GM13977 (cell line): ENCODE results near the gene SERPINE1.

Experiments
- DNase-seq: peaks from one replicate; pipeline ENCODE4 v3.0.0; 2012; ENCODE audit warnings: low spot score
- in situ Hi-C: fragments of 300-500 bp; cut with MboI; formaldehyde crosslinking; loops from one replicate; pipeline ENCODE4 v1.12.0; 2022; ENCODE audit warnings: low sequenced_read_pairs, low pct_unique_long_range_greater_than_20kb, mixed read lengths, inconsistent platforms; ENCODE audit not compliant: unreplicated experiment
- TF ChIP-seq, protein P1 (sequence below): IDR thresholded peaks from 2 replicates; pipeline ENCODE4 v1.5.1; 2012; ENCODE audit warnings: mild to moderate bottlenecking, control low read depth; ENCODE audit not compliant: insufficient read depth; ENCODE audit errors: extremely low read depth, missing control alignments

Gene SERPINE1

GRCh38 chr7:101133621-101134398, 6.9 kb downstream of the SERPINE1 start:
- in situ Hi-C loops: no loop called here
- TF ChIP-seq, protein P1, sequence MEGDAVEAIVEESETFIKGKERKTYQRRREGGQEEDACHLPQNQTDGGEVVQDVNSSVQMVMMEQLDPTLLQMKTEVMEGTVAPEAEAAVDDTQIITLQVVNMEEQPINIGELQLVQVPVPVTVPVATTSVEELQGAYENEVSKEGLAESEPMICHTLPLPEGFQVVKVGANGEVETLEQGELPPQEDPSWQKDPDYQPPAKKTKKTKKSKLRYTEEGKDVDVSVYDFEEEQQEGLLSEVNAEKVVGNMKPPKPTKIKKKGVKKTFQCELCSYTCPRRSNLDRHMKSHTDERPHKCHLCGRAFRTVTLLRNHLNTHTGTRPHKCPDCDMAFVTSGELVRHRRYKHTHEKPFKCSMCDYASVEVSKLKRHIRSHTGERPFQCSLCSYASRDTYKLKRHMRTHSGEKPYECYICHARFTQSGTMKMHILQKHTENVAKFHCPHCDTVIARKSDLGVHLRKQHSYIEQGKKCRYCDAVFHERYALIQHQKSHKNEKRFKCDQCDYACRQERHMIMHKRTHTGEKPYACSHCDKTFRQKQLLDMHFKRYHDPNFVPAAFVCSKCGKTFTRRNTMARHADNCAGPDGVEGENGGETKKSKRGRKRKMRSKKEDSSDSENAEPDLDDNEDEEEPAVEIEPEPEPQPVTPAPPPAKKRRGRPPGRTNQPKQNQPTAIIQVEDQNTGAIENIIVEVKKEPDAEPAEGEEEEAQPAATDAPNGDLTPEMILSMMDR: no peak
- no peak for DNase-seq

GRCh38 chr7:101134399-101134980, 7.6 kb downstream of the SERPINE1 start:
- in situ Hi-C loops: no loop called here

DNA sequence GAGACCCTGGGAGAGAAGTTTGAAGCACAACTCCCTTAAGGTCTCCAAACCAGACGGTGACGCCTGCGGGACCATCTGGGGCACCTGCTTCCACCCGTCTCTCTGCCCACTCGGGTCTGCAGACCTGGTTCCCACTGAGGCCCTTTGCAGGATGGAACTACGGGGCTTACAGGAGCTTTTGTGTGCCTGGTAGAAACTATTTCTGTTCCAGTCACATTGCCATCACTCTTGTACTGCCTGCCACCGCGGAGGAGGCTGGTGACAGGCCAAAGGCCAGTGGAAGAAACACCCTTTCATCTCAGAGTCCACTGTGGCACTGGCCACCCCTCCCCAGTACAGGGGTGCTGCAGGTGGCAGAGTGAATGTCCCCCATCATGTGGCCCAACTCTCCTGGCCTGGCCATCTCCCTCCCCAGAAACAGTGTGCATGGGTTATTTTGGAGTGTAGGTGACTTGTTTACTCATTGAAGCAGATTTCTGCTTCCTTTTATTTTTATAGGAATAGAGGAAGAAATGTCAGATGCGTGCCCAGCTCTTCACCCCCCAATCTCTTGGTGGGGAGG, 10.8 kb downstream of the SERPINE1 start:
- DNase-seq: no peak
- in situ Hi-C loops: no loop called here
- TF ChIP-seq, protein P1: no peak

More at GRCh38 chr7:101134399-101134980, 7.6 kb downstream of the SERPINE1 start:
- no peak for DNase-seq
- TF ChIP-seq, protein P1: no peak

- DNase-seq: peak; percentile 84
- in situ Hi-C loops: no loop called here
- TF ChIP-seq, protein P1: peak; percentile 63
Measured at GRCh38 chr7:101138213-101138870, 11.4 kb downstream of the SERPINE1 start.

DNA sequence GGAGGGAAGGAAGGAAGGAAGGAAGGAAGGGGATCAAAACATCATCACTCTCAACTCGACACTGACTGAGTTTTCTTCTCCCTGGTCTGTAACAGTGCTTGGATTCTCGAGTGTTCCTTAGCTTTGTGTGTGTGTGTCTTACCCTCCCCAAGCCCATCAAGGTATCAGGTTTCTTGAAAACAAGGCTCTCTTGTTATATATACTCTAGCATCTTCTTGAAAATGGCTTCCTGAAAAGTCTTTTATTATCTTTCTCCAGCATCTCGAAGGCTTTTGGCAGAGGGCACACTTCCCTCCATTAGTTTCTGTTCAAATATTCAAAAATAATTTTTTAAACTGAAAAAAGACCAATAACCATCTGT, 13.4 kb downstream of the SERPINE1 start:
- in situ Hi-C loops: no loop called here
- DNase-seq: no peak
- TF ChIP-seq, protein P1: no peak

DNA sequence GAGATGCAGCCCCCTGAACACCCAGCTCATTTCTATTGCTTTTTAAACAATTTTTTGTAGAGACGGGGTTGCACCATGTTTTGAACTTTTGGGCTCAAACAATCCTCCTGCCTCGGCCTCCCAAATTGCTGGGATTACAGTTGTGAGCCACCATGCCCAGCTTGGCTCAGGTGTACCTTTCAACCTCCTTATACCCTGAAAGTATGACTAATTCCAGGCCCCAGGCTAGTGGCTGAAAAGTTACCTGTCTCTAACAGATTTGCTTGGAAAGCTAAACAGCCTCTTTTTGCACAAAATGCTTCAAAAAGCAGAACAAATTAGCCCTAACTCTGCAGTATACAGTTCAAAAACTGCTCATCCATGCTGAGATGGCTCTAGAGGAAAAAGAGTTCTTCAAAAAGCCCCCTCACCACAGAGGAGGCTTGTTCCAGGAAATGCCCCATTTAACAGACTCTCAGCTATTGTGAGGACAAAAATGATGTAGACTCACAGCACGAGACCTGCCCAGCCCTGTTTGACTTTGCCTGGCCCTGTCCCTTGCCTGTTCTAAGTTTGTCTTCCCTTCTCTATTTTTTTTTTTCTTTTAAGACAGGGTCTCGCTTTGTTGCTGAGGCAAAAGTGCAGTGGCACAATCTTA, 14.0 kb downstream of the SERPINE1 start:
- TF ChIP-seq, protein P1: no peak
- no peak for DNase-seq
- in situ Hi-C loops: no loop called here
